Progenitor cell of endocrine pancreas (in vitro differentiated cells): Measurements from ENCODE around the gene CDCP1. TPM values are rescaled to one million over a fixed set of nuclear protein-coding genes. Genes with fewer than 3 reads are reported as not detected.

Experiments used
- DNase-seq: peaks from one replicate; pipeline ENCODE4 v3.0.0; 2021; ENCODE audit warnings: low spot score; ENCODE audit not compliant: unreplicated experiment
- H3K27ac Mint-ChIP-seq: 2 replicates; pipeline ENCODE4 v1.8.0; 2021; ENCODE audit warnings: mild to moderate bottlenecking, moderate library complexity, mixed read lengths
- H3K27me3 Mint-ChIP-seq: 2 replicates; pipeline ENCODE4 v1.8.0; 2021; ENCODE audit warnings: mixed read lengths
- H3K36me3 Mint-ChIP-seq: 2 replicates; pipeline ENCODE4 v1.8.0; 2022; ENCODE audit warnings: mixed read lengths; ENCODE audit not compliant: insufficient read depth
- H3K4me1 Mint-ChIP-seq: 2 replicates; pipeline ENCODE4 v1.8.0; 2021; ENCODE audit warnings: low read depth, mixed read lengths
- H3K4me3 Mint-ChIP-seq: 2 replicates; pipeline ENCODE4 v1.8.0; 2021; ENCODE audit warnings: low read depth, mild to moderate bottlenecking, moderate library complexity, mixed read lengths
- H3K9me3 Mint-ChIP-seq: 2 replicates; pipeline ENCODE4 v1.8.0; 2021; ENCODE audit warnings: low read depth, mixed read lengths
- total RNA-seq: library from RNA; stranded (reverse); gene quantifications from 2 replicates; pipeline ENCODE4 v1.2.1, GENCODE V29; 2021
- TF ChIP-seq, protein P1 (sequence below): fragments of 200-600 bp; sonication (generic); IDR thresholded peaks from one replicate; pipeline ENCODE4 v1.5.0; 2021; ENCODE audit warnings: antibody characterized with exemption, mild to moderate bottlenecking; ENCODE audit not compliant: unreplicated experiment

Gene CDCP1
- total RNA-seq, 1 donor from 2014 or later = 15.3 TPM

GRCh38 chr3:45104715-45105711 is 41.2 kb downstream of the CDCP1 start:
- TF ChIP-seq, protein P1, sequence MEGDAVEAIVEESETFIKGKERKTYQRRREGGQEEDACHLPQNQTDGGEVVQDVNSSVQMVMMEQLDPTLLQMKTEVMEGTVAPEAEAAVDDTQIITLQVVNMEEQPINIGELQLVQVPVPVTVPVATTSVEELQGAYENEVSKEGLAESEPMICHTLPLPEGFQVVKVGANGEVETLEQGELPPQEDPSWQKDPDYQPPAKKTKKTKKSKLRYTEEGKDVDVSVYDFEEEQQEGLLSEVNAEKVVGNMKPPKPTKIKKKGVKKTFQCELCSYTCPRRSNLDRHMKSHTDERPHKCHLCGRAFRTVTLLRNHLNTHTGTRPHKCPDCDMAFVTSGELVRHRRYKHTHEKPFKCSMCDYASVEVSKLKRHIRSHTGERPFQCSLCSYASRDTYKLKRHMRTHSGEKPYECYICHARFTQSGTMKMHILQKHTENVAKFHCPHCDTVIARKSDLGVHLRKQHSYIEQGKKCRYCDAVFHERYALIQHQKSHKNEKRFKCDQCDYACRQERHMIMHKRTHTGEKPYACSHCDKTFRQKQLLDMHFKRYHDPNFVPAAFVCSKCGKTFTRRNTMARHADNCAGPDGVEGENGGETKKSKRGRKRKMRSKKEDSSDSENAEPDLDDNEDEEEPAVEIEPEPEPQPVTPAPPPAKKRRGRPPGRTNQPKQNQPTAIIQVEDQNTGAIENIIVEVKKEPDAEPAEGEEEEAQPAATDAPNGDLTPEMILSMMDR = no peak
- no peaks in the 10 kb centered on the region for H3K27me3 Mint-ChIP-seq
- no peak overlapping the region for H3K4me3 Mint-ChIP-seq
- no peak overlapping the region for H3K27ac Mint-ChIP-seq
- no peak for DNase-seq
- peaks cover 6% of the 10 kb centered on the region for H3K36me3 Mint-ChIP-seq
- H3K4me1 Mint-ChIP-seq = no peaks in the 10 kb centered on the region
- peaks cover 4% of the 10 kb centered on the region for H3K9me3 Mint-ChIP-seq

DNA sequence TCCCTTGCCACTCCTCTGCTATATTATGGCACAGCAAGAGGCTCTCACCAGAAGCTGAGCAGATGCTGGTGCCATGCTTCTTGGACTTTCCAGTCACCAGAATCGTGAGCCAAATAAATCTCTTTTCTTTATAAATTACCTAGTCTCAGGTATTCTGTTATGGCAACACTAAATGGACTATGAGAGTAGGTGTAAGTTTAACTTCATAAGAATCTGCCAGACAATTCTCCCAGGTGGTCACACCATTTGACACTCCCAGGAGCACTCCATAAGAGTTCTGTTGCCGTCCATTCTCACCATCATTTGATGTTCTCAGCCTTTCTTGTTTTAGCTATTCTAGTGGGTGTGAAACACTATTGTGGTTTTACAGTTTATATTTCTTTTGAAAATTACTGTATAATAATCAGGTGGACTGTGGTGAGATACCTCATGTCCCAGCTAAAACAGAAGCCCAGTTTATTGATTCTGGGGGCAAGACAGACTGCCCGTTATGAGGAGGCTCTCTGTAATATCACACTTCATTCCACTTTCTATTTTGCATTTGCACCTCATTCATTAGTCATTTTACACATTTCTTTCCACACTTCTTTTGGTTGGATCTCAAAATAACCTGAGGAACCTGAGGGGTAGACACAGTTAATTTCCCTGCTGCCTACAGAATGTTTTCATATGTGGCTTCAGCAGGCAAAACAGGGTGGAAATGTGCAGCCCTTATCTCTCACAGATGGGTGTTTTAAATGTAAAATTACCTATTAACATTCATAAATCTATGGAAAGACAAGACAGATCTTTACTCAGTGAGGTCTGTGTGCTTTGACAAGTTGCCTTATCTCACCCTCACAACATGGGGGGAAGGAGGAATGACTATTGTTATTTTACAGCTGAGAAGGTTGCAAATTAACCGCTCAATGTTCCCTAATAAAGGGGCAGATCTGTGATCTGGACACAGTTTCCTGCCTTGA is 42.1 kb downstream of the CDCP1 start:
- DNase-seq = no peak
- Mint-ChIP-seq H3K27ac (no peak overlapping the region), H3K9me3 (peaks cover 4% of the 10 kb centered on the region), H3K27me3 (no peaks in the 10 kb centered on the region), H3K36me3 (peaks cover 4% of the 10 kb centered on the region), H3K4me3 (no peak overlapping the region), H3K4me1 (no peaks in the 10 kb centered on the region)
- TF ChIP-seq, protein P1 = no peak

- H3K27ac Mint-ChIP-seq = no peak overlapping the region
- no peak overlapping the region for H3K4me3 Mint-ChIP-seq
- TF ChIP-seq, protein P1 = no peak
- H3K4me1 Mint-ChIP-seq = no peaks in the 10 kb centered on the region
- no peak for DNase-seq
- peaks cover 4% of the 10 kb centered on the region for H3K36me3 Mint-ChIP-seq
- peaks cover 4% of the 10 kb centered on the region for H3K9me3 Mint-ChIP-seq
- H3K27me3 Mint-ChIP-seq = no peaks in the 10 kb centered on the region
Observed at GRCh38 chr3:45103334-45103733, 42.8 kb downstream of the CDCP1 start.

GRCh38 chr3:45100981-45101407 is 45.2 kb downstream of the CDCP1 start:
- peaks cover 4% of the 10 kb centered on the region for H3K36me3 Mint-ChIP-seq
- TF ChIP-seq, protein P1 = no peak
- peaks cover 4% of the 10 kb centered on the region for H3K9me3 Mint-ChIP-seq
- no peak overlapping the region for H3K4me3 Mint-ChIP-seq
- no peak for DNase-seq
- H3K27ac Mint-ChIP-seq = no peak overlapping the region
- H3K4me1 Mint-ChIP-seq = no peaks in the 10 kb centered on the region
- H3K27me3 Mint-ChIP-seq = no peaks in the 10 kb centered on the region

DNA sequence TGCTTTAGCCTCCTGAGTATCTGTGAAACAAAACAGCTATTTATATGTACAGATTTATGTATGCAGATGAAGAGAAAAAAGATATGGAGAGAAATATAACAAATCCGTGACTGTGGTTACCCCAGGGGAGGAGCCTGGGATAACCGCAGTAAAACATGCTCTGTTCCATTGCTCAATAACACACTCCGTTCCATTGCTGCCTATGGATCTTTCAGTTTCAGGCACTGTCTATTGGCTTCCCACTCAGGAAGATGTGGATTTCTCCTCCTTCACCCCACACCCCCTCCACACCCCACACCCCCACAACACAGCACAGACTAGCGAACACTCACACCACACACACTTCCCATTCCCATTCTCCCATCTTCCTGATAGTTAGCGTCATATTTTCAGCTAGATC is 47.9 kb downstream of the CDCP1 start:
- TF ChIP-seq, protein P1 = no peak
- no peak overlapping the region for H3K27ac Mint-ChIP-seq
- H3K27me3 Mint-ChIP-seq = no peaks in the 10 kb centered on the region
- H3K9me3 Mint-ChIP-seq = peaks cover 4% of the 10 kb centered on the region
- no peak overlapping the region for H3K4me3 Mint-ChIP-seq
- peaks cover 8% of the 10 kb centered on the region for H3K36me3 Mint-ChIP-seq
- DNase-seq = no peak
- peaks cover 3% of the 10 kb centered on the region for H3K4me1 Mint-ChIP-seq
